K562 (cell line): ENCODE data around the gene MRPL55. TPM values are rescaled to one million over a fixed set of nuclear protein-coding genes. Genes with fewer than 3 reads are reported as not detected.

Experiments
- CHAMP1 ChIP-seq: fragments of 450-650 bp; IDR thresholded peaks from 2 replicates; pipeline ENCODE4 v1.6.1; 2016; ENCODE audit warnings: mild to moderate bottlenecking
- FOXJ3 ChIP-seq: sonication (generic); formaldehyde crosslinking; IDR thresholded peaks from 2 replicates; pipeline ENCODE4 v1.4.0; 2020; ENCODE audit warnings: mild to moderate bottlenecking, missing genetic modification reagents
- HDAC2 ChIP-seq: fragments of 450-650 bp; IDR thresholded peaks from 2 replicates; pipeline ENCODE4 v1.6.1; 2016; ENCODE audit warnings: mild to moderate bottlenecking
- MED1 ChIP-seq: sonication (generic); formaldehyde crosslinking; IDR thresholded peaks from 2 replicates; pipeline ENCODE4 v1.8.1; 2023; ENCODE audit warnings: missing genetic modification reagents, borderline replicate concordance
- MXD1 ChIP-seq: fragments of 250-450 bp; sonication (Bioruptor Pico); IDR thresholded peaks from 2 replicates; pipeline ENCODE4 v1.8.0; 2021; ENCODE audit warnings: borderline replicate concordance, mild to moderate bottlenecking, moderate library complexity; ENCODE audit not compliant: poor library complexity, severe bottlenecking
- NFATC3 ChIP-seq: fragments of 450-650 bp; IDR thresholded peaks from 2 replicates; pipeline ENCODE4 v1.6.1; 2017; ENCODE audit warnings: mild to moderate bottlenecking
- NR4A1 ChIP-seq, 2 experiments: fragments of 250-450 bp in 1 of 2; fragments of 450-650 bp in 1 of 2; sonication (Bioruptor Pico) in 1 of 2; IDR thresholded peaks; 2 replicates each; pipeline versions ENCODE4 v1.4.0 to v1.6.1; 2016 to 2020; ENCODE audit warnings: mild to moderate bottlenecking in 2 of 2, missing compliant biosample characterization in 1 of 2, missing genetic modification characterization in 1 of 2, moderate library complexity in 1 of 2
- POLR2A ChIP-seq: fragments of 450-650 bp; conservative IDR thresholded peaks from 2 replicates; pipeline ENCODE4 v1.6.1; 2016
- RFX1 ChIP-seq: fragments of 450-650 bp; IDR thresholded peaks from 2 replicates; pipeline ENCODE4 v1.6.1; 2016; ENCODE audit warnings: mild to moderate bottlenecking, moderate library complexity
- SIN3A ChIP-seq, 2 experiments: fragments of 150-350 bp in 1 of 2; IDR thresholded peaks; 2 replicates each; pipeline ENCODE4 v1.6.1; 2011 to 2016; ENCODE audit warnings: borderline replicate concordance in 2 of 2, low read depth in 2 of 2, low read length in 2 of 2, mild to moderate bottlenecking in 2 of 2, moderate library complexity in 2 of 2; ENCODE audit not compliant: control insufficient read depth in 1 of 2
- TEAD1 ChIP-seq, 2 experiments: fragments of 450-650 bp in 1 of 2; sonication (generic) in 1 of 2; formaldehyde crosslinking; IDR thresholded peaks; 2 replicates each; pipeline versions ENCODE4 v1.4.0 to v1.8.0; 2020 to 2022; ENCODE audit warnings: mild to moderate bottlenecking in 2 of 2, missing genetic modification reagents in 1 of 2
- ZBTB11 ChIP-seq, 3 experiments: fragments of 200-800 bp in 1 of 3; fragments of 250-450 bp in 1 of 3; fragments of 450-650 bp in 1 of 3; sonication (Bioruptor Pico) in 1 of 3; sonication (Bioruptor generic) in 1 of 3; formaldehyde crosslinking in 1 of 3; IDR thresholded peaks; 2 replicates each; pipeline versions ENCODE4 v1.6.1 to v1.8.0; 2016 to 2022; ENCODE audit warnings: mild to moderate bottlenecking in 2 of 3, missing genetic modification characterization in 2 of 3, missing compliant biosample characterization in 1 of 3, moderate library complexity in 1 of 3
- ZBTB33 ChIP-seq: sonication (generic); formaldehyde crosslinking; IDR thresholded peaks from 2 replicates; pipeline ENCODE4 v1.8.1; 2023; ENCODE audit warnings: mild to moderate bottlenecking, missing genetic modification reagents
- ZNF57 ChIP-seq: fragments of 450-650 bp; formaldehyde crosslinking; IDR thresholded peaks from 2 replicates; pipeline ENCODE4 v1.4.0; 2020; ENCODE audit warnings: mild to moderate bottlenecking, moderate library complexity
- polyA plus RNA-seq, 8 experiments: library from polyadenylated mRNA; depleted of rRNA in 4 of 8; stranded (reverse) in 5 of 8; unstranded in 3 of 8; fragments of >200 nt; fragmentation: Nextera tagmentation in 2 of 8; fragmentation: Illumina TruSeq in 1 of 8; extraction: Ambion mirVana in 2 of 8; extraction: Trizol in 1 of 8; gene quantifications; 2 replicates each; pipeline versions ENCODE4 v1.2.1 to v1.2.3, GENCODE V29; 2011 to 2014; ENCODE audit warnings: inconsistent platforms in 1 of 8, missing spikeins in 1 of 8
- total RNA-seq, 7 experiments: library from RNA; depleted of rRNA in 6 of 7; stranded (reverse); fragments of >200 nt in 6 of 7; fragmentation: Illumina TruSeq in 2 of 7; extraction: Trizol in 2 of 7; gene quantifications; 2 replicates each; pipeline versions ENCODE4 v1.2.1 to v1.2.3, GENCODE V29; 2011 to 2021; ENCODE audit warnings: low replicate concordance in 1 of 7

The MRPL55 gene
- total and polyA plus RNA-seq, 9 of the 15 experiments (the other 6 are each of a cell fraction or from before 2014, with no cell fraction given), result 34.9 to 228 (median 81.0) TPM

DNA sequence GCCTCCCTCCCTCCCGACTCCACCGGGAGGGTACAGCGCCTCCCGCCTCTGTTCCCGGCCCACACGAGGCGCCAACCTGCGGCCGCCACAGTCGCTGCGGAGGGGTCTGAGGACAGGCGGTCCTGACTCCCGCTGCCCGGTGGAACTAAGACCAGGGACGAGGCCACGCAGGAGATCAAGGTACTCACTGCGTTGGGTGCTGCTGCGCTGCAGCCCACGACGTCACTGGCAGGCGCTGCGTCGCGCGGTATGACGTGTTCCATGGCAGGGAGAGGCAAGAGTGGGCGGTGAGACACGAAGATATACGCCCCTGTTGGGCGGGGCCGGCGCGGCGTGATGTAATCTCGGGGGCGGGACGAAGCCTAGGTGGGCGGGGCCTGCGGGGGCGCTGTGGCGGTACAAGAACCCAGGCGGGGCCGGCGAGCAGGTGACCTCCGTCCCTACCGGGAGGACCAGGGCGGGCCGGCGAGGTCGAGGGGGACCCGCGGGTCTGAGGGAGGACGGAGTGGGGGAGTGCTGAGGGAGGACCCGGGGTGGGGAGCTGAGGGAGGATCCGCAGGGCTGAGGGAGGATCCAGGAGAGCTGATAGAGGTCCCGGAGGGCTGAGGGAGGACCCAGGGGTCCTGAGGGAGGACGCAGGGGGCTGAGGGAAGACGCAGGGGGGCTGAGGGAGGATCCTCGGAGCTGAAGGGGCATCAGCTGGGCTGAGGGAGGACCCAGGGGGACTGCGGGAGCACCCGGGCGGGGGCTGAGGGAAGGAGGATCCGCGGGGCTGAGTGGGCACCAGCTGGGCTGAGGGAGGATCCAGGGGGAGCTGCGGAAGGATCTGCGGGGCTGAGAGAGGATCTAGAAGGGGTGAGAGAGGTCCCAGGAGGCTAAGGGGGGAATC lies at the start of gene MRPL55 (continued):
- TF ChIP-seq MED1 (CRISPR knock-in tag) (no peak), SIN3A (IDR thresholded peaks at IDR 0.05; ENCODE audit: borderline replicate concordance in 2 of 2, control insufficient read depth in 1 of 2, low read depth in 2 of 2, low read length in 2 of 2) (peak; percentile 66 to 81; a peak in 2 of 4 replicates), CHAMP1 (no peak), NFATC3 (no peak), HDAC2 (no peak), ZNF57 (peak; percentile 6; the same call in 1 of the 2 replicates), FOXJ3 (CRISPR knock-in tag) (no peak), POLR2A (peak; percentile 95), ZBTB11 (CRISPR knock-in tag; IDR thresholded peaks at IDR 0.05) (peak in 1 of 3 experiments; percentile 33; a peak in 1 of 6 replicates), TEAD1 (CRISPR knock-in tag; IDR thresholded peaks at IDR 0.05) (no peak; a peak in 1 of 4 replicates), ZBTB33 (CRISPR knock-in tag) (peak; percentile 51; the same call in 1 of the 2 replicates), RFX1 (no peak), MXD1 (peak; percentile 26), NR4A1 (CRISPR knock-in tag; IDR thresholded peaks at IDR 0.05) (no peak; the same call in 1 of the 2 replicates), NR4A1 (tag; IDR thresholded peaks at IDR 0.05) (no peak)
